SK-N-SH (cell line): ENCODE results near the gene MAN1A2. TPM values are rescaled to one million over a fixed set of nuclear protein-coding genes. Genes with fewer than 3 reads are reported as not detected.

Experiments
- CTCF ChIA-PET: fragments of 300-600, 350-600 bp; formaldehyde crosslinking; extraction: SDS; loops from one replicate; lab custom pipeline; 2021; lab: Yijun Ruan, JAX
- POLR2A ChIA-PET: fragments of 350-600 bp; sonication (Branson Sonifier 250); formaldehyde crosslinking; extraction: SDS; loops from one replicate; lab custom pipeline; 2020; ENCODE audit warnings: antibody characterized with exemption, inconsistent platforms; lab: Yijun Ruan, JAX
- DNase-seq: peaks from one replicate; pipeline ENCODE4 v3.0.0; 2012
- H2AFZ ChIP-seq: fragments of 200-600 bp; sonication (generic); 2 replicates; pipeline ENCODE4 v1.8.1; 2016; ENCODE audit warnings: antibody characterized with exemption, mild to moderate bottlenecking, low read depth
- H3F3A ChIP-seq: fragments of 200-600 bp; sonication (generic); replicated peaks from 2 replicates; pipeline ENCODE3; 2016; ENCODE audit warnings: antibody characterized with exemption, mild to moderate bottlenecking; ENCODE audit not compliant: insufficient read depth
- H3K27ac ChIP-seq, 2 experiments: fragments of 200-500 bp in 1 of 2; fragments of 200-600 bp in 1 of 2; sonication (Bioruptor generic) in 1 of 2; sonication (generic), shearing (Covaris generic) in 1 of 2; 2 replicates each; pipeline versions ENCODE4 v1.5.1 to v1.6.1; 2014 to 2016; ENCODE audit warnings: low read depth in 2 of 2, inconsistent platforms in 1 of 2, low read length in 1 of 2, mild to moderate bottlenecking in 1 of 2, mixed read lengths in 1 of 2
- H3K27me3 ChIP-seq: fragments of 200-600 bp; sonication (generic), shearing (Covaris generic); 2 replicates; pipeline ENCODE4 v1.6.1; 2016; ENCODE audit warnings: mixed run types; ENCODE audit not compliant: insufficient read depth
- H3K36me3 ChIP-seq, 2 experiments: fragments of 200-500 bp in 1 of 2; fragments of 200-600 bp in 1 of 2; sonication (Bioruptor generic) in 1 of 2; sonication (generic) in 1 of 2; replicated peaks in 1 of 2; 2 replicates each; pipeline versions ENCODE3 to v1.5.1; 2014 to 2016; ENCODE audit warnings: low read length in 1 of 2, mild to moderate bottlenecking in 1 of 2; ENCODE audit not compliant: insufficient read depth in 2 of 2, control insufficient read depth in 1 of 2
- H3K4me1 ChIP-seq, 2 experiments: fragments of 200-500 bp in 1 of 2; fragments of 200-600 bp in 1 of 2; sonication (Bioruptor generic) in 1 of 2; sonication (generic), shearing (Covaris generic) in 1 of 2; 2 replicates each; pipeline versions ENCODE4 v1.5.1 to v1.6.1; 2014 to 2016; ENCODE audit warnings: low read depth in 1 of 2, low read length in 1 of 2, mixed run types in 1 of 2; ENCODE audit not compliant: insufficient read depth in 2 of 2, control insufficient read depth in 1 of 2
- H3K4me2 ChIP-seq: fragments of 200-600 bp; sonication (generic), shearing (Covaris generic); 2 replicates; pipeline ENCODE4 v1.6.1; 2017; ENCODE audit warnings: mixed run types
- H3K4me3 ChIP-seq, 2 experiments: fragments of 200-500 bp in 1 of 2; fragments of 200-600 bp in 1 of 2; sonication (Bioruptor generic) in 1 of 2; sonication (generic), shearing (Covaris generic) in 1 of 2; 2 replicates each; pipeline versions ENCODE4 v1.5.1 to v1.8.1; 2014 to 2016; ENCODE audit warnings: low read depth in 2 of 2, inconsistent platforms in 1 of 2, low read length in 1 of 2, mild to moderate bottlenecking in 1 of 2, mixed read lengths in 1 of 2, moderate library complexity in 1 of 2
- H3K79me2 ChIP-seq: fragments of 200-600 bp; sonication (generic); 2 replicates; pipeline ENCODE4 v1.8.1; 2017; ENCODE audit warnings: mild to moderate bottlenecking; ENCODE audit not compliant: insufficient read depth
- H3K9ac ChIP-seq: fragments of 200-600 bp; sonication (generic); 2 replicates; pipeline ENCODE4 v1.6.1; 2017; ENCODE audit warnings: mixed run types
- H3K9me2 ChIP-seq: fragments of 200-600 bp; sonication (generic); 2 replicates; pipeline ENCODE4 v1.6.1; 2017; ENCODE audit warnings: mixed run types
- H3K9me3 ChIP-seq: fragments of 200-600 bp; sonication (generic); 2 replicates; pipeline ENCODE4 v1.6.1; 2017; ENCODE audit warnings: mixed run types, mild to moderate bottlenecking, moderate library complexity
- H4K20me1 ChIP-seq: fragments of 200-600 bp; sonication (generic); 2 replicates; pipeline ENCODE4 v1.6.1; 2017; ENCODE audit warnings: mild to moderate bottlenecking, mixed run types; ENCODE audit not compliant: insufficient read depth
- EP300 ChIP-seq, 2 experiments: IDR thresholded peaks; 2 replicates each; pipeline versions ENCODE4 v1.4.0 to v1.6.1; 2012; ENCODE audit warnings: borderline replicate concordance in 1 of 2, low read depth in 1 of 2, low read length in 1 of 2
- FOSL2 ChIP-seq: IDR thresholded peaks from 2 replicates; pipeline ENCODE4 v1.4.0; 2012; ENCODE audit warnings: low read depth, mild to moderate bottlenecking, moderate library complexity, borderline replicate concordance
- FOXJ3 ChIP-seq: sonication (generic); formaldehyde crosslinking; IDR thresholded peaks from 2 replicates; pipeline ENCODE4 v1.5.1; 2020; ENCODE audit warnings: mild to moderate bottlenecking, missing genetic modification reagents
- GABPA ChIP-seq: IDR thresholded peaks from 2 replicates; pipeline ENCODE4 v1.4.0; 2012; ENCODE audit warnings: low read depth, mild to moderate bottlenecking
- GATA2 ChIP-seq: sonication (generic); formaldehyde crosslinking; IDR thresholded peaks from 2 replicates; pipeline ENCODE4 v1.5.0; 2020; ENCODE audit warnings: mild to moderate bottlenecking, missing genetic modification reagents
- RAD21 ChIP-seq: IDR thresholded peaks from 2 replicates; pipeline ENCODE4 v1.6.1; 2012; ENCODE audit warnings: mild to moderate bottlenecking, low read length
- RCOR1 ChIP-seq: fragments of 150-350 bp; IDR thresholded peaks from 2 replicates; pipeline ENCODE4 v1.6.1; 2017; ENCODE audit warnings: antibody characterized with exemption, low read length
- RFX5 ChIP-seq: IDR thresholded peaks from 2 replicates; pipeline ENCODE4 v1.6.1; 2012; ENCODE audit warnings: mild to moderate bottlenecking, improper control_type of control experiment, low read length
- RXRA ChIP-seq: IDR thresholded peaks from 2 replicates; pipeline ENCODE4 v1.4.0; 2012; ENCODE audit warnings: low read depth, mild to moderate bottlenecking, borderline replicate concordance
- SIN3A ChIP-seq: IDR thresholded peaks from 2 replicates; pipeline ENCODE4 v1.6.1; 2012; ENCODE audit warnings: low read depth, mild to moderate bottlenecking, low read length, moderate library complexity, borderline replicate concordance
- SMC3 ChIP-seq: IDR thresholded peaks from 2 replicates; pipeline ENCODE4 v1.6.1; 2012; ENCODE audit warnings: low read depth, low read length, improper control_type of control experiment
- TAF1 ChIP-seq: IDR thresholded peaks from 2 replicates; pipeline ENCODE4 v1.6.1; 2012; ENCODE audit warnings: low read depth, mild to moderate bottlenecking, low read length, moderate library complexity, borderline replicate concordance
- TCF12 ChIP-seq: IDR thresholded peaks from 2 replicates; pipeline ENCODE4 v1.4.0; 2012
- TEAD4 ChIP-seq: IDR thresholded peaks from 2 replicates; pipeline ENCODE4 v1.4.0; 2012; ENCODE audit warnings: mild to moderate bottlenecking, borderline replicate concordance; ENCODE audit not compliant: insufficient read depth
- WGBS: methylation state at CpG from one replicate; pipeline ENCODE4 v1.1.6; 2017; ENCODE audit warnings: low lambda C conversion rate; 5-methylcytosine and 5-hydroxymethylcytosine counted together
- polyA plus RNA-seq, 3 experiments: library from polyadenylated mRNA; depleted of rRNA; stranded (reverse); fragments of >200 nt; gene quantifications; 2 replicates each; pipeline ENCODE4 v1.2.3, GENCODE V29; 2012
- TF ChIP-seq, protein P1 (sequence below): fragments of 200-600 bp; sonication (generic); IDR thresholded peaks from 2 replicates; pipeline ENCODE4 v1.6.1; 2017; ENCODE audit warnings: antibody characterized with exemption, mild to moderate bottlenecking, moderate library complexity
- TF ChIP-seq, protein P2 (sequence below): IDR thresholded peaks from 2 replicates; pipeline ENCODE4 v1.4.0; 2012; ENCODE audit warnings: low read depth, borderline replicate concordance
- TF ChIP-seq, protein P3 (sequence below): IDR thresholded peaks from 2 replicates; pipeline ENCODE4 v1.4.0; 2012; ENCODE audit warnings: low read depth
- TF ChIP-seq, protein P4 (sequence below): fragments of 150-350 bp; IDR thresholded peaks from 2 replicates; pipeline ENCODE4 v1.6.1; 2017; ENCODE audit warnings: antibody characterized with exemption, low read length, low read depth, borderline replicate concordance

MAN1A2 gene
- polyA plus RNA-seq, 1 of the 3 experiments (the other 2 are of a cell fraction): 6.0 TPM

DNA sequence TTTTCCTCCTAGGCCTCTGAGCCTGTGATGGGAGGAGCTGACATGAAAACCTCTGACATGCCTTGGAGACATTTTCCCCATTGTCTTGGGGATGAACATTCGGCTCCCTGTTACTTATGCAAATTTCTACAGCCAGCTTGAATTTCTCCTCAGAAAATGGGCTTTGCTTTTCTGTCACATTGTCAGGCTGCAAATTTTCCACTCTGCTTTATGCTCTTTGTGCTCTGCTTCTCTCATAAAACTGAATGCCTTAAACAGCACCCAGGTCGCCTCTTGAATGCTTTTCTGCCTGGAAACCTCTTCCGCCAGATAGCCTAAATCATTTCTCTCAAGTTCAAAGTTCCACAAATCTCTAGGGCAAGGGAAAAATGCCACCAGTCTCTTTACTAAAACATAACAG lies 191.9 kb downstream of the MAN1A2 start:
- Histone ChIP-seq H3K27me3 (peaks cover 9% of the 10 kb centered on the region; the same call in 1 of the 2 replicates), H4K20me1 (no peaks in the 10 kb centered on the region), H3K4me1 (peaks cover 0 to 4% of the 10 kb centered on the region in 2 experiments; a peak in 1 of 4 replicates), H3K9ac (no peak overlapping the region), H2AFZ (no peak overlapping the region), H3K9me2 (no peaks in the 10 kb centered on the region), H3K36me3 (no peaks in the 10 kb centered on the region), H3K9me3 (no peaks in the 10 kb centered on the region), H3K4me3 (no peak overlapping the region), H3K27ac (no peak overlapping the region), H3F3A (no peaks in the 10 kb centered on the region), H3K4me2 (no peak overlapping the region), H3K79me2 (no peaks in the 10 kb centered on the region)
- DNase-seq: no peak
- ChIA-PET CTCF (interaction anchor here (1.7 kb wide), 1 partner anchor 10 kb away, joined by 3 read pairs; no protein-coding TSS in a partner anchor), POLR2A (no interaction called here)
- TF ChIP-seq, protein P1, sequence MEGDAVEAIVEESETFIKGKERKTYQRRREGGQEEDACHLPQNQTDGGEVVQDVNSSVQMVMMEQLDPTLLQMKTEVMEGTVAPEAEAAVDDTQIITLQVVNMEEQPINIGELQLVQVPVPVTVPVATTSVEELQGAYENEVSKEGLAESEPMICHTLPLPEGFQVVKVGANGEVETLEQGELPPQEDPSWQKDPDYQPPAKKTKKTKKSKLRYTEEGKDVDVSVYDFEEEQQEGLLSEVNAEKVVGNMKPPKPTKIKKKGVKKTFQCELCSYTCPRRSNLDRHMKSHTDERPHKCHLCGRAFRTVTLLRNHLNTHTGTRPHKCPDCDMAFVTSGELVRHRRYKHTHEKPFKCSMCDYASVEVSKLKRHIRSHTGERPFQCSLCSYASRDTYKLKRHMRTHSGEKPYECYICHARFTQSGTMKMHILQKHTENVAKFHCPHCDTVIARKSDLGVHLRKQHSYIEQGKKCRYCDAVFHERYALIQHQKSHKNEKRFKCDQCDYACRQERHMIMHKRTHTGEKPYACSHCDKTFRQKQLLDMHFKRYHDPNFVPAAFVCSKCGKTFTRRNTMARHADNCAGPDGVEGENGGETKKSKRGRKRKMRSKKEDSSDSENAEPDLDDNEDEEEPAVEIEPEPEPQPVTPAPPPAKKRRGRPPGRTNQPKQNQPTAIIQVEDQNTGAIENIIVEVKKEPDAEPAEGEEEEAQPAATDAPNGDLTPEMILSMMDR: no peak
- TF ChIP-seq RXRA (no peak), TAF1 (no peak), RFX5 (no peak), GATA2 (CRISPR knock-in tag) (no peak)
- TF ChIP-seq, protein P2, sequence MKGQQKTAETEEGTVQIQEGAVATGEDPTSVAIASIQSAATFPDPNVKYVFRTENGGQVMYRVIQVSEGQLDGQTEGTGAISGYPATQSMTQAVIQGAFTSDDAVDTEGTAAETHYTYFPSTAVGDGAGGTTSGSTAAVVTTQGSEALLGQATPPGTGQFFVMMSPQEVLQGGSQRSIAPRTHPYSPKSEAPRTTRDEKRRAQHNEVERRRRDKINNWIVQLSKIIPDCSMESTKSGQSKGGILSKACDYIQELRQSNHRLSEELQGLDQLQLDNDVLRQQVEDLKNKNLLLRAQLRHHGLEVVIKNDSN: no peak
- WGBS: 48% methylated on average over 3 of the region's 3 CpGs

DNA sequence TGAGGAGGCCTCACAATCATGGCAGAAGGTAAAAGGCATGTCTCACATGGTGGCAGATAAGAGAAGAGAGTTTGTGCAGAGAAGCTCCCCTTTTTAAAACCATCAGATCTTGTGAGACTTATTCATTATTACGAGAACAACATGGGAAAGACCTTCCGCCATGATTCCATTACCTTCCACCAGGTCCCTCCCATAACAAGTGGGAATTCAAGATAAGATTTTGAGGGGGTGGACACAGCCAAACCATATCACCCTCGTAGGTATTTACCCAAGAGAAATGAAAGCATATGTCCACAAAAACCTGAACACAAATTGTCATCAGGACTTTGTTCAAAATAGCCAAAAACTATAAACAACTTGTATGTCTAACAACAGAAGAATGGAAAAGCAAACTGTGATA lies 192.7 kb downstream of the MAN1A2 start:
- no peaks in the 10 kb centered on the region for H3K36me3 ChIP-seq
- POLR2A ChIA-PET: no interaction called here
- H3K9me2 ChIP-seq: no peaks in the 10 kb centered on the region
- no peak overlapping the region for H3K4me2 ChIP-seq
- CTCF ChIA-PET: no interaction called here
- WGBS: 30% methylated on average over 3 of the region's 3 CpGs
- TF ChIP-seq FOXJ3 (CRISPR knock-in tag): no peak
- no peak for TF ChIP-seq EP300 (IDR thresholded peaks at IDR 0.05; ENCODE audit: borderline replicate concordance in 1 of 2, low read depth in 1 of 2, low read length in 1 of 2)
- no peak for TF ChIP-seq TAF1
- no peak for TF ChIP-seq TEAD4
- TF ChIP-seq, protein P3, sequence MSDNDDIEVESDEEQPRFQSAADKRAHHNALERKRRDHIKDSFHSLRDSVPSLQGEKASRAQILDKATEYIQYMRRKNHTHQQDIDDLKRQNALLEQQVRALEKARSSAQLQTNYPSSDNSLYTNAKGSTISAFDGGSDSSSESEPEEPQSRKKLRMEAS: no peak
- no peak for TF ChIP-seq RAD21
- TF ChIP-seq SIN3A: no peak
- TF ChIP-seq GABPA: no peak
- TF ChIP-seq, protein P4, sequence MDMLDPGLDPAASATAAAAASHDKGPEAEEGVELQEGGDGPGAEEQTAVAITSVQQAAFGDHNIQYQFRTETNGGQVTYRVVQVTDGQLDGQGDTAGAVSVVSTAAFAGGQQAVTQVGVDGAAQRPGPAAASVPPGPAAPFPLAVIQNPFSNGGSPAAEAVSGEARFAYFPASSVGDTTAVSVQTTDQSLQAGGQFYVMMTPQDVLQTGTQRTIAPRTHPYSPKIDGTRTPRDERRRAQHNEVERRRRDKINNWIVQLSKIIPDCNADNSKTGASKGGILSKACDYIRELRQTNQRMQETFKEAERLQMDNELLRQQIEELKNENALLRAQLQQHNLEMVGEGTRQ: no peak
- TF ChIP-seq FOSL2: no peak
- no peak for TF ChIP-seq RXRA
- no peak for TF ChIP-seq SMC3
- TF ChIP-seq, protein P1: no peak
- TF ChIP-seq TCF12: no peak
- no peak for TF ChIP-seq RCOR1
- TF ChIP-seq, all 33 proteins: peak for 0
- Histone ChIP-seq H3K79me2 (no peaks in the 10 kb centered on the region), H3K4me3 (no peak overlapping the region), H3K27ac (no peak overlapping the region), H2AFZ (no peak overlapping the region), H3K27me3 (peaks cover 9% of the 10 kb centered on the region; the same call in 1 of the 2 replicates), H3F3A (no peaks in the 10 kb centered on the region), H3K4me1 (peaks cover 0 to 4% of the 10 kb centered on the region in 2 experiments; a peak in 1 of 4 replicates), H3K9me3 (no peaks in the 10 kb centered on the region), H3K9ac (no peak overlapping the region), H4K20me1 (no peaks in the 10 kb centered on the region)
- no peak for DNase-seq
